ENCODE data around the gene DEPDC5. TPM values are rescaled to one million over a fixed set of nuclear protein-coding genes. Genes with fewer than 3 reads are reported as not detected.
A peak's percentile ranks its signal among the peaks of the same experiment; 100 is the strongest.
"Not testable (repeated sequence)": the region's sequence is repeated elsewhere in the genome, so short reads cannot be mapped to it uniquely, and the experiment has no call there.

DEPDC5 gene
- total RNA-seq, 1 donor from 2014 or later: 39.5 TPM

- H3K4me3 Mint-ChIP-seq: peak overlapping the region; percentile 95
- peak; percentile 48 for DNase-seq (ENCODE audit: low read depth, low spot score)
- H3K27me3 Mint-ChIP-seq (ENCODE audit: low read depth): no peaks in the 10 kb centered on the region
- peaks cover 54% of the 10 kb centered on the region for H3K4me1 Mint-ChIP-seq
- TF ChIP-seq CTCF (conservative IDR thresholded peaks at IDR 0.05): no peak
- no peaks in the 10 kb centered on the region for H3K9me3 Mint-ChIP-seq
- H3K27ac Mint-ChIP-seq (ENCODE audit: unreplicated experiment): peak overlapping the region; percentile 100
- H3K36me3 Mint-ChIP-seq (ENCODE audit: low read depth): no peaks in the 10 kb centered on the region
Observed at GRCh38 chr22:31753005-31753633, 700 bp upstream of the DEPDC5 start.

GRCh38 chr22:31754813-31755212, 994 bp downstream of the DEPDC5 start:
- peak overlapping the region; percentile 83 for H3K27ac Mint-ChIP-seq (ENCODE audit: unreplicated experiment)
- TF ChIP-seq CTCF (conservative IDR thresholded peaks at IDR 0.05): no peak

GRCh38 chr22:31757265-31757664, 3.4 kb downstream of the DEPDC5 start:
- Mint-ChIP-seq H3K27ac (ENCODE audit: unreplicated experiment) (no peak overlapping the region), H3K9me3 (no peaks in the 10 kb centered on the region), H3K4me3 (no peak overlapping the region), H3K4me1 (peaks cover 28% of the 10 kb centered on the region), H3K36me3 (ENCODE audit: low read depth) (peaks cover 4% of the 10 kb centered on the region), H3K27me3 (ENCODE audit: low read depth) (no peaks in the 10 kb centered on the region)
- TF ChIP-seq CTCF (conservative IDR thresholded peaks at IDR 0.05): no peak
- no peak for DNase-seq (ENCODE audit: low read depth, low spot score)

More at GRCh38 chr22:31754813-31755212, 994 bp downstream of the DEPDC5 start:
- H3K4me1 Mint-ChIP-seq: peaks cover 41% of the 10 kb centered on the region
- no peaks in the 10 kb centered on the region for H3K36me3 Mint-ChIP-seq (ENCODE audit: low read depth)
- no peak for DNase-seq (ENCODE audit: low read depth, low spot score)
- no peaks in the 10 kb centered on the region for H3K9me3 Mint-ChIP-seq
- H3K4me3 Mint-ChIP-seq: peak overlapping the region; percentile 95
- H3K27me3 Mint-ChIP-seq (ENCODE audit: low read depth): no peaks in the 10 kb centered on the region

- peaks cover 13% of the 10 kb centered on the region for H3K4me1 Mint-ChIP-seq
- H3K27me3 Mint-ChIP-seq (ENCODE audit: low read depth); DNase-seq (ENCODE audit: low read depth, low spot score); H3K4me3 Mint-ChIP-seq; H3K27ac Mint-ChIP-seq (ENCODE audit: unreplicated experiment); H3K9me3 Mint-ChIP-seq; H3K36me3 Mint-ChIP-seq (ENCODE audit: low read depth): not testable (repeated sequence)
Observed at GRCh38 chr22:31758860-31759259, 5.0 kb downstream of the DEPDC5 start.

GRCh38 chr22:31764785-31765184, 11.0 kb downstream of the DEPDC5 start:
- no peaks in the 10 kb centered on the region for H3K4me1 Mint-ChIP-seq
- no peak overlapping the region for H3K27ac Mint-ChIP-seq (ENCODE audit: unreplicated experiment)
- DNase-seq (ENCODE audit: low read depth, low spot score): no peak
- H3K27me3 Mint-ChIP-seq (ENCODE audit: low read depth): no peaks in the 10 kb centered on the region
- peaks cover 14% of the 10 kb centered on the region for H3K36me3 Mint-ChIP-seq (ENCODE audit: low read depth)
- no peak for TF ChIP-seq CTCF (conservative IDR thresholded peaks at IDR 0.05)
- no peaks in the 10 kb centered on the region for H3K9me3 Mint-ChIP-seq
- no peak overlapping the region for H3K4me3 Mint-ChIP-seq

- TF ChIP-seq CTCF (conservative IDR thresholded peaks at IDR 0.05): no peak
- Mint-ChIP-seq H3K4me3 (no peak overlapping the region), H3K9me3 (no peaks in the 10 kb centered on the region), H3K36me3 (ENCODE audit: low read depth) (peaks cover 10% of the 10 kb centered on the region), H3K4me1 (no peaks in the 10 kb centered on the region), H3K27me3 (ENCODE audit: low read depth) (no peaks in the 10 kb centered on the region), H3K27ac (ENCODE audit: unreplicated experiment) (no peak overlapping the region)
- no peak for DNase-seq (ENCODE audit: low read depth, low spot score)
Observed at GRCh38 chr22:31768422-31769059, 14.7 kb downstream of the DEPDC5 start.

Data from neural crest cell (in vitro differentiated cells).